HepG2 (cell line): Measurements from ENCODE around the gene MVB12A. TPM values are rescaled to one million over a fixed set of nuclear protein-coding genes. Genes with fewer than 3 reads are reported as not detected.
A peak's percentile ranks its signal among the peaks of the same experiment; 100 is the strongest.

Experiments used
- ADNP ChIP-seq: sonication (generic); formaldehyde crosslinking; IDR thresholded peaks from 2 replicates; pipeline ENCODE4 v1.4.0; 2020; ENCODE audit warnings: missing genetic modification reagents
- CAMTA2 ChIP-seq: sonication (generic); formaldehyde crosslinking; IDR thresholded peaks from 2 replicates; pipeline ENCODE4 v1.4.0; 2020; ENCODE audit warnings: mild to moderate bottlenecking, missing genetic modification reagents, borderline replicate concordance
- CEBPZ ChIP-seq: IDR thresholded peaks from 2 replicates; pipeline ENCODE4 v1.6.1; 2012; ENCODE audit warnings: low read length, improper control_type of control experiment
- GABPB1 ChIP-seq: IDR thresholded peaks from 2 replicates; pipeline ENCODE4 v1.6.1; 2016; ENCODE audit warnings: mild to moderate bottlenecking, missing genetic modification reagents, moderate library complexity, missing compliant biosample characterization
- GRHL1 ChIP-seq: sonication (generic); formaldehyde crosslinking; conservative IDR thresholded peaks from 2 replicates; pipeline ENCODE4 v1.8.0; 2022; ENCODE audit warnings: missing genetic modification reagents
- KMT2B ChIP-seq: IDR thresholded peaks from 2 replicates; pipeline ENCODE4 v1.6.1; 2016; ENCODE audit warnings: missing genetic modification reagents, missing compliant biosample characterization
- MNT ChIP-seq: fragments of 450-650 bp; IDR thresholded peaks from 2 replicates; pipeline ENCODE4 v1.6.1; 2016
- NR2C2 ChIP-seq: sonication (generic); formaldehyde crosslinking; IDR thresholded peaks from 2 replicates; pipeline ENCODE4 v1.4.0; 2020; ENCODE audit warnings: missing genetic modification reagents, mild to moderate bottlenecking, moderate library complexity, borderline replicate concordance
- PLSCR1 ChIP-seq: sonication (generic); formaldehyde crosslinking; IDR thresholded peaks from 2 replicates; pipeline ENCODE4 v1.5.0; 2020; ENCODE audit warnings: missing genetic modification reagents, mild to moderate bottlenecking, borderline replicate concordance
- TRIM22 ChIP-seq: fragments of 450-650 bp; IDR thresholded peaks from 2 replicates; pipeline ENCODE4 v1.6.1; 2017
- ZNF256 ChIP-seq: sonication (generic); formaldehyde crosslinking; conservative IDR thresholded peaks from 2 replicates; pipeline ENCODE4 v1.4.0; 2020; ENCODE audit warnings: missing genetic modification reagents
- polyA plus RNA-seq, 8 experiments: library from polyadenylated mRNA; depleted of rRNA in 3 of 8; stranded (reverse) in 7 of 8; unstranded in 1 of 8; fragments of >200 nt; fragmentation: Illumina TruSeq in 4 of 8; extraction: Trizol in 4 of 8; gene quantifications; 2 replicates each; pipeline versions ENCODE4 v1.2.1 to v1.2.3, GENCODE V29; 2011 to 2016; ENCODE audit warnings: low read depth in 4 of 8, missing spikeins in 1 of 8, mixed read lengths in 1 of 8; ENCODE audit not compliant: insufficient read depth in 1 of 8
- total RNA-seq, 5 experiments: library from RNA; depleted of rRNA; stranded (reverse); fragments of >200 nt; fragmentation: Illumina TruSeq; extraction: Trizol; gene quantifications; 2 replicates each; pipeline ENCODE4 v1.2.3, GENCODE V29; 2016; ENCODE audit warnings: low read depth in 1 of 5

The MVB12A gene
- total and polyA plus RNA-seq, 2 of the 13 experiments (the other 11 are each of a cell fraction or from before 2014, with no cell fraction given) = 35.7 to 36.1 TPM

GRCh38 chr19:17390665-17391370, 29.0 kb upstream of the MVB12A start (continued):
- TF ChIP-seq ZNF256 (CRISPR knock-in tag) (no peak), KMT2B (CRISPR knock-in tag) (no peak), CAMTA2 (CRISPR knock-in tag) (no peak), TRIM22 (no peak), PLSCR1 (CRISPR knock-in tag) (no peak), NR2C2 (CRISPR knock-in tag) (no peak), MNT (no peak), ADNP (no peak), GRHL1 (no peak), GABPB1 (peak; percentile 59), CEBPZ (no peak)
